ENCODE data around the gene STAM.

DNA sequence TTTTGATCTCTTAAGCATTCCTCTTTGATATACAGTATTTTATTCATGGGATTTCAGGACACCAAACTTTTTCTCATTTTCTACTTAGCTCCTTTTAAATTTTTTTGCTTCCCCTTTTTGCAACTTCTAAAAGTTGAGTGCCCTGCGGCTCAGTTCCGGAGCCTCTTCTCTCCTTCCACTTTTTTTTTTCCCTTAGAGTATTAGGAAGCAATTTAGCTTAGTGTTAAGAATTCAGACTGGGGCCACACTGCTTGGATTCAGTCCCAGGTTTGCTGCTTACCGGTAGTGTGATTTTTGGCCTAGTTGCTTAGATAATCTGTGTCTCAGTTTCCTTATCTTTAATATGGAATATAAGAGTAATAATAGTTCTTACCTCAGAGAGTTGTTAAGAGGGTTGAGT lies 3.4 kb downstream of the STAM start:
- TF ChIP-seq, protein P1, sequence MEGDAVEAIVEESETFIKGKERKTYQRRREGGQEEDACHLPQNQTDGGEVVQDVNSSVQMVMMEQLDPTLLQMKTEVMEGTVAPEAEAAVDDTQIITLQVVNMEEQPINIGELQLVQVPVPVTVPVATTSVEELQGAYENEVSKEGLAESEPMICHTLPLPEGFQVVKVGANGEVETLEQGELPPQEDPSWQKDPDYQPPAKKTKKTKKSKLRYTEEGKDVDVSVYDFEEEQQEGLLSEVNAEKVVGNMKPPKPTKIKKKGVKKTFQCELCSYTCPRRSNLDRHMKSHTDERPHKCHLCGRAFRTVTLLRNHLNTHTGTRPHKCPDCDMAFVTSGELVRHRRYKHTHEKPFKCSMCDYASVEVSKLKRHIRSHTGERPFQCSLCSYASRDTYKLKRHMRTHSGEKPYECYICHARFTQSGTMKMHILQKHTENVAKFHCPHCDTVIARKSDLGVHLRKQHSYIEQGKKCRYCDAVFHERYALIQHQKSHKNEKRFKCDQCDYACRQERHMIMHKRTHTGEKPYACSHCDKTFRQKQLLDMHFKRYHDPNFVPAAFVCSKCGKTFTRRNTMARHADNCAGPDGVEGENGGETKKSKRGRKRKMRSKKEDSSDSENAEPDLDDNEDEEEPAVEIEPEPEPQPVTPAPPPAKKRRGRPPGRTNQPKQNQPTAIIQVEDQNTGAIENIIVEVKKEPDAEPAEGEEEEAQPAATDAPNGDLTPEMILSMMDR (IDR thresholded peaks at IDR 0.05) = no peak
- TF ChIP-seq POLR2A (IDR thresholded peaks at IDR 0.05) (no peak), POLR2AphosphoS5 (IDR thresholded peaks at IDR 0.05; ENCODE audit: insufficient read depth in 1 of 2, low read depth in 1 of 2) (no peak)

Measured in vagina (tissue), 2 donors.